Nasal cavity respiratory epithelium epithelial cell of viscerocranial mucosa (primary cell): ENCODE results near the gene JARID2. TPM values are rescaled to one million over a fixed set of nuclear protein-coding genes. Genes with fewer than 3 reads are reported as not detected.

Source experiments
- total RNA-seq: library from RNA; depleted of rRNA; stranded (reverse); fragments of >200 nt; gene quantifications from 2 replicates; pipeline ENCODE4 v1.2.3, GENCODE V29; 2014

The JARID2 gene
- total RNA-seq = 27.3 and 62.9 TPM in 2 replicates

GRCh38 chr6:15245361-15246216, at the start of gene JARID2:
TSS of gene JARID2 (plus strand) at chr6:15246069. CDS start at chr6:15246540, 471 bp downstream.

